Common myeloid progenitor, CD34-positive (primary cell): ENCODE results near the gene MAP4K2.

Experiments used
- CTCF ChIA-PET: fragments of 350-600 bp; sonication (Branson Sonifier 250); formaldehyde crosslinking; loops from one replicate; lab custom pipeline; 2021; ENCODE audit warnings: antibody characterized with exemption; lab: Charles Lee
- POLR2A ChIA-PET: fragments of 350-600 bp; sonication (Branson Sonifier 250); formaldehyde crosslinking; loops from one replicate; lab custom pipeline; 2021; ENCODE audit warnings: antibody characterized with exemption; lab: Charles Lee
- DNase-seq, 3 donors: peaks; one replicate each; pipeline versions ENCODE4 v3.0.0 to v3.0.0-alpha.2; 2013
- H3K27ac ChIP-seq, 2 experiments: 1 replicate in 1 of 2; 2 replicates in 1 of 2; pipeline ENCODE4 v1.7.0; 2013; ENCODE audit warnings: inconsistent platforms in 2 of 2, low read length in 2 of 2, mild to moderate bottlenecking in 2 of 2, low read depth in 1 of 2, moderate library complexity in 1 of 2; ENCODE audit not compliant: severe bottlenecking in 2 of 2, insufficient read depth in 1 of 2, poor library complexity in 1 of 2
- H3K27me3 ChIP-seq, 5 experiments: replicated peaks in 2 of 5; 1 replicate in 3 of 5; 2 replicates in 2 of 5; pipeline versions ENCODE4 v1.6.1 to v1.7.0; 2013; ENCODE audit warnings: low read length in 4 of 5, mild to moderate bottlenecking in 2 of 5, moderate library complexity in 2 of 5, inconsistent platforms in 1 of 5; ENCODE audit not compliant: insufficient read depth in 5 of 5, control insufficient read depth in 4 of 5
- H3K36me3 ChIP-seq, 4 experiments: 1 replicate in 2 of 4; 2 replicates in 2 of 4; pipeline versions ENCODE4 v1.6.1 to v1.7.0; 2013; ENCODE audit warnings: low read length in 3 of 4, control low read depth in 1 of 4, mild to moderate bottlenecking in 1 of 4; ENCODE audit not compliant: control insufficient read depth in 4 of 4, insufficient read depth in 4 of 4
- H3K4me1 ChIP-seq, 4 experiments: 1 replicate in 3 of 4; 2 replicates in 1 of 4; pipeline versions ENCODE4 v1.6.1 to v1.7.1; 2013; ENCODE audit warnings: low read length in 3 of 4, mild to moderate bottlenecking in 3 of 4, control low read depth in 1 of 4, inconsistent platforms in 1 of 4, moderate library complexity in 1 of 4; ENCODE audit not compliant: control insufficient read depth in 4 of 4, insufficient read depth in 4 of 4; ENCODE audit errors: control extremely low read depth in 1 of 4
- H3K4me3 ChIP-seq, 7 experiments: 1 replicate in 4 of 7; 2 replicates in 3 of 7; pipeline versions ENCODE4 v1.5.1 to v1.7.0; 2013; ENCODE audit warnings: mild to moderate bottlenecking in 7 of 7, low read length in 6 of 7, moderate library complexity in 6 of 7, inconsistent platforms in 2 of 7, low read depth in 2 of 7, control low read depth in 1 of 7; ENCODE audit not compliant: insufficient read depth in 4 of 7, control insufficient read depth in 1 of 7; ENCODE audit errors: extremely low read depth in 1 of 7
- H3K9me3 ChIP-seq, 5 experiments: 1 replicate in 4 of 5; 2 replicates in 1 of 5; pipeline versions ENCODE4 v1.6.1 to v1.7.1; 2013; ENCODE audit warnings: low read length in 4 of 5, mild to moderate bottlenecking in 2 of 5, inconsistent platforms in 1 of 5, low read depth in 1 of 5, moderate library complexity in 1 of 5; ENCODE audit not compliant: control insufficient read depth in 4 of 5, insufficient read depth in 2 of 5; ENCODE audit errors: control extremely low read depth in 1 of 5
- WGBS: methylation state at CpG from one replicate; pipeline ENCODE4 v1.1.5; 2013; ENCODE audit not compliant: insufficient coverage; 5-methylcytosine and 5-hydroxymethylcytosine counted together

The MAP4K2 gene

DNA sequence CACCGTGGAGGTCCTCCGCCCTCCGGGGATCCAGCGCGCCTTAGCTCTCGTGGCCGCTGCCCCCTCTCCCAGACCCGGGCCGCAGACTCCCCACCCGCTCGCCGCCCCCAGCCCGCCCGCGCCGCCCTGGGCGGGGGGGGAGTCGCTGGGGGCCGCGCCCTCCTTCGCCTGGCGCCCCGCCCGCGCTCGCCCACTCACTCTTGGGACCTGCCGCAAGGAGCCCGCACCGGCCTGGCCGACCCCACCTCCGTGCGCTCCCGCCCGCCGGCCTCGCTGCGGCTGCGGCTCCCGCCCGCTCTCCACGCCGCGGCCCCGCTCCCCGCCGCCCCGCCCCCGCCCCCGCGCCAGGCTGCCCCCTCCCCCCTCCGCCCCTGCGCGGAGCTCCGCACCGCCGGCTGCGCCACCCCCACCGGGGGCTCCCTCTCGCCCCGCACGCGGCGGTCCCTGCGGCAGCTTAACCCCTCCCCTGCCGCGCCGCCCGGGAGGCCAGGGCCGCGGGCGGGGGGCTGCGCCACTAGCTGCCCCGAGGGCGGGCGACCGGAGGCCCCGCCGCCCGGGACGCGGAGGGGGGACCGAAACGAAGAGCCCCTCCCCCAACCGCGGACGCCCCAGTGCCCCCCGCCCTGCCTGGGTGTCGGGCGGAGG is 58.3 kb downstream of the MAP4K2 start:
- H3K27me3 ChIP-seq = no peaks in the 10 kb centered on the region
- 0% methylated on average over 37 of the region's 89 CpGs for WGBS
- H3K4me1 ChIP-seq = peaks cover 0 to 54% (median 42%) of the 10 kb centered on the region in 4 experiments
- DNase-seq = peak; percentile 29 to 66 (median 55)
- peaks cover 0 to 18% (median 13%) of the 10 kb centered on the region in 4 experiments for H3K36me3 ChIP-seq
- CTCF ChIA-PET = interaction anchor here (0.6 to 17.7 kb wide), 10 partner anchors 8 to 94 kb away, joined by 3 to 345 read pairs (median 6); partner anchors contain the start of genes PYGM and SF1
- H3K4me3 ChIP-seq = peak overlapping the region; percentile 70 to 90 (median 85)
- peak overlapping the region; percentile 95 to 98 for H3K27ac ChIP-seq
- H3K9me3 ChIP-seq = no peaks in the 10 kb centered on the region
- POLR2A ChIA-PET = interaction anchor here (0.7 to 7.9 kb wide), 16 partner anchors 9 to 168 kb away, joined by 3 to 152 read pairs (median 4); partner anchors contain the start of genes MAP4K2, PYGM and SF1

DNA sequence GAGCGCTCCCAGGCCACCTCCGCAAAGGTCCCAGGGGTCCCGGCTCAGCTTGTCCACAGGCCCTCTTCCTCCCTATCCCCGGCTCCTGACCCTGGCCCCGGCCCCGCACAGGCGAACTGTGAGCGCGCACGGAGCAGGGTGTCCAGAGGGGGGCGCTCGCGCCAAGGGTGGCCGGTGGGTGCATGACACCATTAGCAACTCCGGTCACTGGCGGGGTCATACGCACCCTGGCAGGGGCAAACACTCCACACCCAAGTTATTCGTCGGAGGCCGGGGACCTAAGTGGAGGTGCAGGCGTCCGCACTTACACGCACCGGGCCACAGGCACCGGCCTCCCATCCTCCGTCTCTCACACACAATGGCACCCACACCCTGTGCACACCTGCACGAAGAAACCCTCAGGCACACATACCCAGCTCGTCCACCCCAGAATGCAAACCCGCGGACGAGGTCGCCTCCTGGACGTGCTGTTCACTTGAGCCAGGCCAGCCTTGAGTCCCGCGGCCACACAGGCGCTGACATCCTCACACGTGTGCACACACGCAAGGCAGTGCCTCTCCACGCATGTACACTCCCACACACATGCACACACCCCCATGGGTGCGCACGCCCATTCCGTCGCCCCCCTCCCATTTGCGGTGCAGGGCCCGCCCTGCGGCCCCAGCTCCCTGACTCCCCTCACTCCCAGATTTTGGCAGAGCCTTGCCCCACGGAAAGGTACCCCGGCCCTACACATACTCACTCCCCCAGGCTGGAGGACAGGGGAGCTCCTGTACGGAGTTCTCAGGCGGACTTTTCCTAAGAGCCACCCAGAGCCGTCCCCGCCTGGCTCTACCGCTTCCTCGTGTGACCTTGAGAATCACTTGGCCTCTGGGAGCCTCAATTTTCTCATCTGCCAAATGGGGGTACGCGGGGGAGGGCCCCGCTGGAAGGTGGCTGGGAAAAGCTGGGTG is 59.1 kb downstream of the MAP4K2 start, which contains the start of gene RASGRP2:
Gene RASGRP2 (minus strand): TSS at position 552 of the 953 bp plus-strand sequence. CDS start 1,276 bp downstream, outside the sequence.
- CTCF ChIA-PET = interaction anchor here (0.6 to 17.7 kb wide), 24 partner anchors 8 to 173 kb away, joined by 3 to 345 read pairs (median 4); partner anchors contain the start of genes ATG2A, PYGM and SF1
- WGBS = 0% methylated on average over 48 of the region's 57 CpGs
- Histone ChIP-seq H3K4me1 (peaks cover 0 to 54% (median 42%) of the 10 kb centered on the region in 4 experiments), H3K9me3 (no peaks in the 10 kb centered on the region), H3K27ac (peak within 1 kb of the TSS; percentile 95 to 98), H3K36me3 (peaks cover 0 to 26% (median 18%) of the 10 kb centered on the region in 4 experiments), H3K27me3 (no peaks in the 10 kb centered on the region), H3K4me3 (peak within 1 kb of the TSS; percentile 70 to 90 (median 85))
- POLR2A ChIA-PET = interaction anchor here (0.6 to 7.9 kb wide), 18 partner anchors 8 to 498 kb away, joined by 3 to 152 read pairs (median 4); partner anchors contain the start of genes PYGM and SF1
- DNase-seq = peak; percentile 83 to 92 (median 88)

DNA sequence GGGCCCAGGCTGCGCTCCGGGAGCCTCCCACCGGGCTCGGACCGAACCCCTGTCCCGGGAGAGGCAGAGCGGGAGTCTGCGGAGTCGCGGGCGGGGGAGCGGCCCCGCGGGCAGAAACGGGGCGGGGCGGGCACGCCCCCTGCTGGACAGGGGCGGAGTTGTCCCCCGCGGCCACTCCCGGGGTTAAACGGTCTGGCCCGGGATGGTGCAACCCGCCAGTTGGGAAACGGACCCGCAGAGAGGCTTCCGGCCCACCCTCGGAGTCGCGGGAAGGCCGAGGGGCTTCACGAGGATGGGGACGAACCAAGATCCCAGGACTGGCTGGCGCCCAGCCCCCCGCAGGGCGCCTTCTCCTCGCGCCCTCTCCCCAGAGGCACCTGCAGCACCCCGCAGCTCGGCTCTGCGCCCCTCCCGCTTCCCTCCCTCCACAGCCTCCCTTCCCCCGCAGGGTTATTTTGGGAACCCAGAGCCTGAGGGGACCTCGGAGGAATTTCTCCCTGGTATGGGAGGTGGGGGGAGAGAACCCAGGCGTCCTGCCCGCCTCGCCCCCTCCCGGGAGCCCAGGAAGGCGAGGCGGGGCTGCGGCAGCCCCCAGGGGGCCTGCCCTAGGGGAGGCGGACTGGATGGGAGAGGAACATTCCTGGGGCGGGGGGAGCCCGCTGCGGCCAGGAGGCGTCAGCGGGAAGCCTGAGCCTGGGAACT is 60.0 kb downstream of the MAP4K2 start:
- peak overlapping the region in 1 of 2 experiments; percentile 74 for H3K27ac ChIP-seq
- WGBS = 0% methylated on average over 46 of the region's 58 CpGs
- no peaks in the 10 kb centered on the region for H3K9me3 ChIP-seq
- H3K4me3 ChIP-seq = peak overlapping the region; percentile 70 to 90 (median 85)
- H3K27me3 ChIP-seq = no peaks in the 10 kb centered on the region
- ChIA-PET POLR2A (interaction anchor here (0.6 to 7.9 kb wide), 13 partner anchors 8 to 498 kb away, joined by 3 to 152 read pairs (median 4); partner anchors contain the start of genes PYGM and SF1), CTCF (interaction anchor here (0.6 to 17.7 kb wide), 24 partner anchors 7 to 174 kb away, joined by 3 to 345 read pairs (median 4); partner anchors contain the start of genes ATG2A, PYGM and SF1)
- peaks cover 0 to 28% (median 23%) of the 10 kb centered on the region in 4 experiments for H3K36me3 ChIP-seq
- peak; percentile 54 to 72 (median 66) for DNase-seq
- H3K4me1 ChIP-seq = peaks cover 0 to 54% (median 42%) of the 10 kb centered on the region in 4 experiments

DNA sequence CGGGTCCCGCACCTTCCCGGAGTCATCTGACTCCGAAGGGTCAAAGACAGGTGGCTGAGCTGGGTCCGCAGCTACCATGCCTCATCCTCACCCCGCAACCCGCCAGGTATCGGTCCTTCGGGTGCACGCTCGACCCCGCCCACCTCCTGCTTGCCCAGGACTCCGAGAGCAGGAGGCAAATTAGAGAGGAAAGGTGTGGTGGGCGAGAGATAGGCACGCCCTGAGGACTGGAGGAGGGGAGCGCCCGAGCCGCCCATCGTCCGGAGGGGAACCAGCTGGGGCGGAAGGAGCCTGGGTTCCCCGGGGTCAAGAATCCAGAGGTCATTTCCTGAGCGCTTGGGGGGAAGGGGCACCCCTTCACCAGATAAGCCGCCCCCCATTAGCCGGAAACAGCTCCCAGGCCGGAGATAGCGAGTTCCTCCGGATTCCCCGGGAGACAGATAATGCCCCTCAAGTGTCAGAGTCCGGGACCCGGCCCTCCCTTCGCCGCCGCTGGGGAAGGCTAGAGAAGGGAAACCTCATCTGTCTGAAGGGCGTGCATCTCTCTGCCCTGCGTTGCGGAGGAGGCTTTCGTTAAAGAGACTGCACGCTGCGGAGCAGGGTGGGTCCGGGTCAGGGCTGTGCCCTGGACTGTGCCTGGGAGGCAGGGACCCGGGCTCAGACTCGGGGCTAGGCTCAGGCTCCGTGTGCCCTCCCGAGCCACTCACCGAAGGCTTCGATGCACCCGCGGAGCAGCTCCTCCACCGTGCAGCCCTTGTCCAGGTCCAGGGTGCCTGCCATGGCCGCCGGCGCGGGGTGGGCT is 60.7 kb downstream of the MAP4K2 start:
- peak; percentile 23 to 64 (median 57) for DNase-seq
- Histone ChIP-seq H3K36me3 (peaks cover 0 to 34% (median 26%) of the 10 kb centered on the region in 4 experiments), H3K9me3 (no peaks in the 10 kb centered on the region), H3K4me1 (peaks cover 0 to 50% (median 42%) of the 10 kb centered on the region in 4 experiments), H3K27ac (peak overlapping the region in 1 of 2 experiments; percentile 74), H3K4me3 (peak overlapping the region; percentile 58 to 90 (median 85)), H3K27me3 (no peaks in the 10 kb centered on the region)
- ChIA-PET POLR2A (interaction anchor here (0.8 to 7.9 kb wide), 3 partner anchors 19 to 91 kb away, joined by 3 to 152 read pairs (median 3); partner anchors contain the start of gene PYGM), CTCF (interaction anchor here (0.5 to 17.7 kb wide), 25 partner anchors 9 to 765 kb away, joined by 3 to 345 read pairs (median 4); partner anchors contain the start of genes PYGM and SF1)
- WGBS = 7% methylated on average over 37 of the region's 54 CpGs

DNA sequence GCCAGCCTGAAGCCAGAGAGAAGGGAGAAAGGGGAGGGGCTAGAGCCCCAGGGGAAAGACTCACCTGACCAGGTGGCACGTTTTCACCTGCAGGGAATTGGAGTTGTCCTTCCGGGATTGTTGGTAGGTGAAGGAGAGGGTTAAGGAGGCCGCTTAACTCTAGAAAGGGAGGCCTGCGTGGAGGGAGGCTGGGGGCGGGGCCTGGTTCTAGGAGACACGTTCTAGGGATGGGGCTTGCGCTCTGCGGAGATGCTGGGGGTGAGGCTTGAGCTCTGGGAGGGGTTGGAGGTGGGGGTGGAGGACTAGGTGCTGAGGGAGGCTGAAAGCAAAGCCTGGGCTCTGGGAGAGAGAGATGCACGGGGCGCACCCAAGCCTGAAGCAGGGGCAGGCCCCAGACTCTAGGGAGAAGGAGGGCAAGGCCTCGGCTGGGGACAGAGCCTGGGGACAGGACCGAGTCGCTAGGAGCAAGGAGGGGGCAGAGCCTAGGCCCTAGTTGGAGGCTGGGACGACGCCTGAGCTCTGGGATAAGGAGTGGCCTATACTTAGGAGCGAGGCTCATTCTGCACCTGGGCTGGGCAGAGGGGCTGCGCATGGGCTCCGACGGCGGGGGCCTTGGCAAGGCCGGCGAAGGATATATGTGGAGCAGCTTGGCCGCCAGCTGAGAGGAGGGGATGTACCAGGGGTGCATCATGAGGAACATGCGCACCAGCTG is 61.5 kb downstream of the MAP4K2 start:
- Histone ChIP-seq H3K36me3 (peaks cover 0 to 42% (median 33%) of the 10 kb centered on the region in 4 experiments), H3K27me3 (no peaks in the 10 kb centered on the region), H3K27ac (no peak overlapping the region), H3K4me3 (peak overlapping the region in 5 of 7 experiments; percentile 77 to 90 (median 85)), H3K9me3 (no peaks in the 10 kb centered on the region), H3K4me1 (peaks cover 0 to 43% (median 36%) of the 10 kb centered on the region in 4 experiments)
- CTCF ChIA-PET = interaction anchor here (0.5 to 17.7 kb wide), 22 partner anchors 8 to 764 kb away, joined by 3 to 345 read pairs (median 4); partner anchors contain the start of gene PYGM
- POLR2A ChIA-PET = interaction anchor here (0.8 to 7.9 kb wide), 2 partner anchors 20 to 91 kb away, joined by 3 to 152 read pairs; partner anchors contain the start of gene PYGM
- 92% methylated on average over 17 of the region's 24 CpGs for WGBS
- DNase-seq = no peak
